Tibial nerve (tissue), 4 donors: ENCODE measurements around the gene PLXNB2. TPM values are rescaled to one million over a fixed set of nuclear protein-coding genes. Genes with fewer than 3 reads are reported as not detected.

Experiments
- DNase-seq, 2 donors: peaks; one replicate each; pipeline ENCODE4 v3.0.0-alpha.2; 2019; ENCODE audit warnings: low spot score in 2 of 2
- H3K27ac ChIP-seq, 4 donors: fragments of 200-600 bp; sonication (generic) in 3 of 4; one replicate each; pipeline ENCODE4 v1.5.1; 2017 to 2019; ENCODE audit warnings: mild to moderate bottlenecking in 1 of 4
- H3K27me3 ChIP-seq, 2 donors: fragments of 200-600 bp; sonication (generic) in 1 of 2; one replicate each; pipeline versions ENCODE4 v1.5.1 to v1.6.0; 2017 to 2019
- H3K36me3 ChIP-seq, 3 donors: fragments of 200-600 bp; sonication (generic); one replicate each; pipeline ENCODE4 v1.5.1; 2018 to 2019
- H3K4me1 ChIP-seq, 4 donors: fragments of 200-600 bp; sonication (generic) in 3 of 4; one replicate each; pipeline ENCODE4 v1.5.1; 2017 to 2019
- H3K4me3 ChIP-seq, 4 donors: fragments of 200-600 bp; sonication (generic) in 3 of 4; one replicate each; pipeline ENCODE4 v1.5.1; 2017 to 2019; ENCODE audit warnings: mild to moderate bottlenecking in 1 of 4, moderate library complexity in 1 of 4
- H3K9me3 ChIP-seq, 4 donors: fragments of 200-600 bp; sonication (generic) in 3 of 4; one replicate each; pipeline ENCODE4 v1.5.1; 2017 to 2019
- CTCF ChIP-seq, 5 experiments: fragments of 200-600 bp in 3 of 5; fragments of 450-650 bp in 2 of 5; sonication (generic) in 3 of 5; IDR thresholded peaks; one replicate each; pipeline ENCODE4 v1.5.1; 2016 to 2019; ENCODE audit warnings: antibody characterized with exemption in 5 of 5, mild to moderate bottlenecking in 3 of 5, moderate library complexity in 2 of 5
- EP300 ChIP-seq, 2 donors: sonication (generic); formaldehyde crosslinking; IDR thresholded peaks; one replicate each; pipeline ENCODE4 v1.6.1; 2017; ENCODE audit warnings: antibody characterized with exemption in 2 of 2, mild to moderate bottlenecking in 1 of 2
- POLR2A ChIP-seq, 2 donors: fragments of 450-650 bp; IDR thresholded peaks; one replicate each; pipeline ENCODE4 v1.6.1; 2017; ENCODE audit warnings: antibody characterized with exemption in 2 of 2, mild to moderate bottlenecking in 2 of 2, moderate library complexity in 2 of 2
- WGBS, 2 donors: methylation state at CpG; one replicate each; pipeline ENCODE4 v1.1.5; 2018; 5-methylcytosine and 5-hydroxymethylcytosine counted together
- total RNA-seq, 4 donors: library from RNA; depleted of rRNA; stranded (reverse); fragments of >200 nt; gene quantifications; one replicate each; pipeline ENCODE4 v1.1.0, GENCODE V29; 2016

The PLXNB2 gene
- total RNA-seq, result 100 to 1,000 TPM; 135 to 193 (median 165) TPM

- H3K27ac ChIP-seq, result peak within 1 kb of the TSS; percentile 86 to 97 (median 89)
- H3K4me3 ChIP-seq, result peak within 1 kb of the TSS; percentile 62 to 95 (median 82)
- peak; percentile 60 to 64 for DNase-seq
- TF ChIP-seq POLR2A (IDR thresholded peaks at IDR 0.05) (peak in 1 of 2 donors; percentile 66), EP300 (IDR thresholded peaks at IDR 0.05) (peak in 1 of 2 donors; percentile 57), CTCF (IDR thresholded peaks at IDR 0.05) (no peak)
- 0 to 1% methylated on average over 1 to 29 of the region's 105 CpGs for WGBS, 2 donors
- H3K4me1 ChIP-seq, result peaks cover 8 to 66% (median 60%) of the 10 kb centered on the region in 4 donors
- no peaks in the 10 kb centered on the region for H3K9me3 ChIP-seq
- peaks cover 0 to 12% (median 0%) of the 10 kb centered on the region in 3 donors for H3K36me3 ChIP-seq
- no peaks in the 10 kb centered on the region for H3K27me3 ChIP-seq
Measured at GRCh38 chr22:50306753-50307749, at the start of gene PLXNB2. Gene PLXNB2 (minus strand): TSS chr22:50307646. CDS start chr22:50290584, 17,062 bp downstream.

DNA sequence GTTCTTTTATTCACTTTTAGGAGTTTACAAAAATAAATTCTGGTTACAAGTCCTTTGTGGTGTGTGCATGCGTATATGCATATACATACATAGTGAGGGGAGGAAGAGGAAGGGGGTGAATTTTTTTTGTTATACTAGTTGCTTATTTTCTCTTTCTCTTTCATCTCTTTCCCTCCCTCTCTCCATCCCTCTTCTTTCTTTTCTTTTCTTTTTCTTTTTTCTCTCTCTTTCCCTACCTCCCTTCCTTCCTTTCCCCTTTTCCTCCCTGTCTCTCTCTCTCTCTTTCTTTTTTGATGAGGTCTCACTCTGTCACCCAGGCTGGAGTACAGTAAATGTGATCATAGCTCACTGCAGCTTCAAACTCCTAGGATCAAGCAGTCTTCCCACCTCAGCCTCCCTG, 49.8 kb upstream of the PLXNB2 start:
- WGBS, 2 donors, result 83 to 97% methylated on average over 1 of the region's 1 CpG
- no peak for TF ChIP-seq CTCF (IDR thresholded peaks at IDR 0.05)
- TF ChIP-seq POLR2A (IDR thresholded peaks at IDR 0.05), result no peak
- no peak for TF ChIP-seq EP300 (IDR thresholded peaks at IDR 0.05)
- DNase-seq, result no peak
- Histone ChIP-seq H3K27ac (no peak overlapping the region), H3K4me1 (peaks cover 0 to 3% (median 0%) of the 10 kb centered on the region in 4 donors), H3K36me3 (peaks cover 0 to 43% (median 9%) of the 10 kb centered on the region in 3 donors), H3K27me3 (no peaks in the 10 kb centered on the region), H3K4me3 (no peak overlapping the region), H3K9me3 (no peaks in the 10 kb centered on the region)

DNA sequence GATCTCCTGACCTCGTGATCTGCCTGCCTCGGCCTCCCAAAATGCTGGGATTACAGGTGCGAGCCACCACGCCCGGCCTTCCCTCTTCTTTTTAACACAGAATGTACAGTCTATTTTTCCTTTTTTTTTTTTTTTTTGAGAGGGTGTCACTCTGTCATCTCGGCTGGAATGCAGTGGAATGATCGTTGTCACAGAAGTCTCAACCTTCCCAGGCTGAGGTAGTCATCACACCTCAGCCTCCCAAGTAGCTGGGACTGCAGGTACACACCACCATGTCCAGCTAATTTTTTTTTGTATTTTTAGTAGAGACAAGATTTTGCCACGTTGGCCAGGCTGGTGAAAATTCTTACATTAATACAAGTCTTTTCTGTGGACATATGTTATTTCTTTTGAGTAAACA, 48.7 kb upstream of the PLXNB2 start:
- DNase-seq, result no peak
- H3K36me3 ChIP-seq, result peaks cover 0 to 47% (median 9%) of the 10 kb centered on the region in 3 donors
- 92% methylated on average over 8 of the region's 8 CpGs for WGBS, 2 donors
- no peaks in the 10 kb centered on the region for H3K9me3 ChIP-seq
- no peaks in the 10 kb centered on the region for H3K27me3 ChIP-seq
- no peak overlapping the region for H3K4me3 ChIP-seq
- no peak overlapping the region for H3K27ac ChIP-seq
- TF ChIP-seq CTCF (IDR thresholded peaks at IDR 0.05) (no peak), POLR2A (IDR thresholded peaks at IDR 0.05) (no peak), EP300 (IDR thresholded peaks at IDR 0.05) (no peak)
- peaks cover 0 to 3% (median 0%) of the 10 kb centered on the region in 4 donors for H3K4me1 ChIP-seq

- no peak overlapping the region for H3K27ac ChIP-seq
- peaks cover 0 to 23% (median 2%) of the 10 kb centered on the region in 4 donors for H3K4me1 ChIP-seq
- DNase-seq, result no peak
- H3K27me3 ChIP-seq, result no peaks in the 10 kb centered on the region
- WGBS, 2 donors, result 69 to 73% methylated on average over 2 of the region's 2 CpGs
- no peaks in the 10 kb centered on the region for H3K9me3 ChIP-seq
- no peak overlapping the region for H3K4me3 ChIP-seq
- TF ChIP-seq CTCF (IDR thresholded peaks at IDR 0.05) (no peak), EP300 (IDR thresholded peaks at IDR 0.05) (no peak), POLR2A (IDR thresholded peaks at IDR 0.05) (no peak)
- H3K36me3 ChIP-seq, result peaks cover 0 to 25% (median 0%) of the 10 kb centered on the region in 3 donors
Measured at GRCh38 chr22:50348058-50348457, 40.6 kb upstream of the PLXNB2 start.

GRCh38 chr22:50347157-50347556, 39.7 kb upstream of the PLXNB2 start:
- 82% methylated on average over 8 of the region's 8 CpGs for WGBS, 2 donors
- no peaks in the 10 kb centered on the region for H3K9me3 ChIP-seq
- H3K4me3 ChIP-seq, result no peak overlapping the region
- no peak for DNase-seq
- peaks cover 0 to 31% (median 5%) of the 10 kb centered on the region in 4 donors for H3K4me1 ChIP-seq
- H3K27ac ChIP-seq, result no peak overlapping the region
- no peaks in the 10 kb centered on the region for H3K27me3 ChIP-seq
- TF ChIP-seq EP300 (IDR thresholded peaks at IDR 0.05), result no peak
- H3K36me3 ChIP-seq, result peaks cover 0 to 16% (median 0%) of the 10 kb centered on the region in 3 donors
